CD8-positive, alpha-beta memory T cell (primary cell): ENCODE data around the gene ANHX. TPM values are rescaled to one million over a fixed set of nuclear protein-coding genes. Genes with fewer than 3 reads are reported as not detected.

Experiments used
- CTCF ChIA-PET: fragments of 350-600 bp; sonication (Branson Sonifier 250); formaldehyde crosslinking; loops from one replicate; lab custom pipeline; 2021; ENCODE audit warnings: antibody characterized with exemption; lab: Charles Lee
- POLR2A ChIA-PET: fragments of 350-600 bp; sonication (Branson Sonifier 250); formaldehyde crosslinking; loops from one replicate; lab custom pipeline; 2021; ENCODE audit warnings: antibody characterized with exemption; lab: Charles Lee
- DNase-seq, 5 donors: peaks; one replicate each; pipeline versions ENCODE4 v3.0.0 to v3.0.0-alpha.2; 2020 to 2022; ENCODE audit warnings: mixed read lengths in 1 of 5
- H3K27ac ChIP-seq: one replicate; pipeline ENCODE4 v1.7.0; 2013; ENCODE audit warnings: low read depth, mild to moderate bottlenecking, low read length, moderate library complexity
- H3K27me3 ChIP-seq: 2 replicates; pipeline ENCODE4 v1.7.0; 2013; ENCODE audit warnings: low read length, mild to moderate bottlenecking; ENCODE audit not compliant: insufficient read depth, poor library complexity, severe bottlenecking
- H3K36me3 ChIP-seq: 2 replicates; pipeline ENCODE4 v1.7.0; 2013; ENCODE audit warnings: mild to moderate bottlenecking, low read length, moderate library complexity; ENCODE audit not compliant: insufficient read depth
- H3K4me1 ChIP-seq: 2 replicates; pipeline ENCODE4 v1.7.0; 2013; ENCODE audit warnings: mild to moderate bottlenecking, low read length, moderate library complexity; ENCODE audit not compliant: insufficient read depth
- H3K4me3 ChIP-seq: 2 replicates; pipeline ENCODE4 v1.7.0; 2013; ENCODE audit warnings: mild to moderate bottlenecking, low read length
- H3K9me3 ChIP-seq: 2 replicates; pipeline ENCODE4 v1.7.0; 2013; ENCODE audit warnings: mild to moderate bottlenecking, low read length
- H3K27ac Mint-ChIP-seq, 8 donors: one replicate each; pipeline ENCODE4 v1.8.0; 2020 to 2021; ENCODE audit warnings: mixed read lengths in 8 of 8, mild to moderate bottlenecking in 6 of 8, inconsistent platforms in 3 of 8, moderate library complexity in 3 of 8
- H3K27me3 Mint-ChIP-seq, 2 donors: one replicate each; pipeline ENCODE4 v1.8.0; 2020 to 2021; ENCODE audit warnings: mixed read lengths in 2 of 2, mild to moderate bottlenecking in 1 of 2, moderate library complexity in 1 of 2
- H3K36me3 Mint-ChIP-seq, 3 donors: one replicate each; pipeline ENCODE4 v1.8.0; 2020 to 2021; ENCODE audit warnings: mixed read lengths in 3 of 3, inconsistent platforms in 1 of 3, mild to moderate bottlenecking in 1 of 3
- H3K4me1 Mint-ChIP-seq, 3 donors: one replicate each; pipeline ENCODE4 v1.8.0; 2020 to 2021; ENCODE audit warnings: mixed read lengths in 3 of 3, inconsistent platforms in 1 of 3, mild to moderate bottlenecking in 1 of 3
- H3K4me3 Mint-ChIP-seq, 7 donors: one replicate each; pipeline ENCODE4 v1.8.0; 2020 to 2021; ENCODE audit warnings: mixed read lengths in 7 of 7, mild to moderate bottlenecking in 6 of 7, moderate library complexity in 4 of 7, inconsistent platforms in 2 of 7
- H3K9me3 Mint-ChIP-seq, 5 donors: one replicate each; pipeline ENCODE4 v1.8.0; 2020 to 2022; ENCODE audit warnings: mixed read lengths in 5 of 5, mild to moderate bottlenecking in 3 of 5, moderate library complexity in 2 of 5, inconsistent platforms in 1 of 5
- polyA plus RNA-seq: library from polyadenylated mRNA; unstranded; fragments of 300-500 nt; fragmentation: Illumina TruSeq; gene quantifications from one replicate; pipeline ENCODE4 v1.2.3, GENCODE V29; 2021
- total RNA-seq, 2 experiments: library from RNA; stranded (reverse); gene quantifications; one replicate each; pipeline ENCODE4 v1.2.3, GENCODE V29; 2021

The ANHX gene
- total and polyA plus RNA-seq, 3 experiments from 2014 or later = not detected

DNA sequence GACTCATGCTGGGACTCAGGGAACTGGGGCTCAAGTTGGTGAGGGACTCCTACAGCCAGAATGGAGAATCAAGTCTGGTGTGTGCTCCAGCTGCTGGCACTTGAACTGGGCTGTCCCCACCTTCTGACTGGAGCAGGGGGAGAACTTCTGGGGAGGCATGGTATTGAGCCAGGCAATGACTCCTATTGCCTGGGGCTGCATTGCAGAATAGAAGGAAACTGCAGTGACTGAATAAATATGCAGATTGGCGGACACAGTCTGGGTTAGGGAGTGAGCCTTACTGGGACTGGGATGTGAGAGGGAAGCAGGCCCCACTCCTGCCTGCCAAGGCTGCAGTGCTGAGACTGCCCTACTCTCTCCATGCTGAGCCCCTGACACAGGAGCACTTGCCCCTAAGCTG lies 63.2 kb downstream of the ANHX start:
- no peak for DNase-seq
- Mint-ChIP-seq H3K27me3 (peaks cover 3 to 6% of the 10 kb centered on the region in 2 donors), H3K27ac (no peak overlapping the region), H3K4me1 (no peaks in the 10 kb centered on the region), H3K36me3 (peaks cover 2 to 35% (median 14%) of the 10 kb centered on the region in 3 donors), H3K4me3 (no peak overlapping the region), H3K9me3 (peaks cover 36 to 86% (median 62%) of the 10 kb centered on the region in 5 donors)
- Histone ChIP-seq H3K36me3 (no peaks in the 10 kb centered on the region), H3K4me3 (no peak overlapping the region), H3K4me1 (no peaks in the 10 kb centered on the region), H3K27me3 (no peaks in the 10 kb centered on the region), H3K27ac (no peak overlapping the region), H3K9me3 (peaks cover 10% of the 10 kb centered on the region)
- CTCF ChIA-PET = no interaction called here
- POLR2A ChIA-PET = no interaction called here

Other genes with a start within 250 kb of the ANHX start
- gene ZNF26, start 249.5 kb downstream of the ANHX start, total RNA-seq = 10 to 100 TPM; 15.5 to 16.5 TPM
- 19.3 TPM for gene ZNF26, start 249.5 kb downstream of the ANHX start, polyA plus RNA-seq
- gene ZNF84, start 198.4 kb downstream of the ANHX start, total RNA-seq = 10 to 100 TPM; 15.2 to 16.5 TPM
- gene ZNF84, start 198.4 kb downstream of the ANHX start, polyA plus RNA-seq = 18.8 TPM
- gene ZNF140, start 155.0 kb downstream of the ANHX start, total RNA-seq = 10 to 100 TPM; 13.5 to 14.8 TPM
- 21.3 TPM for gene ZNF140, start 155.0 kb downstream of the ANHX start, polyA plus RNA-seq
- gene ZNF891, start 105.6 kb downstream of the ANHX start, total RNA-seq = 1 to 10 TPM; 2.0 to 2.1 TPM
- 0.69 TPM for gene ZNF891, start 105.6 kb downstream of the ANHX start, polyA plus RNA-seq
- gene ZNF10, start 105.2 kb downstream of the ANHX start, total RNA-seq = 1 to 10 TPM; 4.5 to 5.6 TPM
- 13.6 TPM for gene ZNF10, start 105.2 kb downstream of the ANHX start, polyA plus RNA-seq
- 10 to 100 TPM; 22.6 TPM for gene ZNF268, start 54.4 kb downstream of the ANHX start, total RNA-seq
- 19.8 TPM for gene ZNF268, start 54.4 kb downstream of the ANHX start, polyA plus RNA-seq